BLaER1 (cell line): Measurements from ENCODE around the gene BRSK1.

ENCODE experiments used
- H3K27ac ChIP-seq: shearing (Covaris generic); formaldehyde crosslinking; 2 replicates; pipeline ENCODE4 v1.8.1; 2022
- H3K27me3 ChIP-seq: shearing (Covaris generic); formaldehyde crosslinking; 2 replicates; pipeline ENCODE4 v1.8.1; 2022
- H3K36me3 ChIP-seq: shearing (Covaris generic); formaldehyde crosslinking; 2 replicates; pipeline ENCODE4 v1.8.1; 2022
- H3K4me1 ChIP-seq: shearing (Covaris generic); formaldehyde crosslinking; 2 replicates; pipeline ENCODE4 v1.8.1; 2022
- H3K4me2 ChIP-seq: shearing (Covaris generic); formaldehyde crosslinking; 2 replicates; pipeline ENCODE4 v1.8.1; 2022
- H3K4me3 ChIP-seq: shearing (Covaris generic); formaldehyde crosslinking; 2 replicates; pipeline ENCODE4 v1.8.1; 2022
- H3K9ac ChIP-seq: shearing (Covaris generic); formaldehyde crosslinking; 2 replicates; pipeline ENCODE4 v1.8.1; 2022
- H3K9me3 ChIP-seq: shearing (Covaris generic); formaldehyde crosslinking; 2 replicates; pipeline ENCODE4 v1.8.1; 2022
- H4K20me1 ChIP-seq: shearing (Covaris generic); formaldehyde crosslinking; 2 replicates; pipeline ENCODE4 v1.8.1; 2022
- Cebpa-rat ChIP-seq: shearing (Covaris generic); IDR thresholded peaks from 2 replicates; pipeline ENCODE4 v1.8.1; 2022

BRSK1 gene

DNA sequence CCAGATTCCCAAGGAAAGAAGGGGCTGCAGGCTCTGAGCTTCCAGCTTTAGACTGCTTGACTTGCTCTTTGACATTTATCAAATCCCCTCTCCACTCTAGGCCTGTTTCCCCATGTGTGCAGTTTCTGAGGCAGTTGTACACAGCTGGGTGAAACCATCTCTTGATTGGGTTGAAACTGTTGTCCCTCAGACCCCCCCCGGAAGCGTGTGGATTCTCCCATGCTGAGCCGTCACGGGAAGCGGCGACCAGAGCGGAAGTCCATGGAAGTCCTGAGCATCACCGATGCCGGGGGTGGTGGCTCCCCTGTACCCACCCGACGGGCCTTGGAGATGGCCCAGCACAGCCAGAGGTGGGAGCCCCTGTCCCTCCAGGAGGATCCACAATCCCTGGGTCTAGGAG lies 19.7 kb downstream of the BRSK1 start:
- H3K36me3 ChIP-seq = peaks cover 67% of the 10 kb centered on the region
- 0 out of 2 replicates have a peak overlapping the region, but pooled peaks have one; percentile 1 for H3K9ac ChIP-seq
- H4K20me1 ChIP-seq = no peaks in the 10 kb centered on the region
- no peak for TF ChIP-seq Cebpa-rat
- H3K27me3 ChIP-seq = no peaks in the 10 kb centered on the region
- no peak overlapping the region for H3K4me2 ChIP-seq
- no peak overlapping the region for H3K4me3 ChIP-seq
- H3K4me1 ChIP-seq = peaks cover 27% of the 10 kb centered on the region
- no peak overlapping the region for H3K27ac ChIP-seq
- no peaks in the 10 kb centered on the region for H3K9me3 ChIP-seq

DNA sequence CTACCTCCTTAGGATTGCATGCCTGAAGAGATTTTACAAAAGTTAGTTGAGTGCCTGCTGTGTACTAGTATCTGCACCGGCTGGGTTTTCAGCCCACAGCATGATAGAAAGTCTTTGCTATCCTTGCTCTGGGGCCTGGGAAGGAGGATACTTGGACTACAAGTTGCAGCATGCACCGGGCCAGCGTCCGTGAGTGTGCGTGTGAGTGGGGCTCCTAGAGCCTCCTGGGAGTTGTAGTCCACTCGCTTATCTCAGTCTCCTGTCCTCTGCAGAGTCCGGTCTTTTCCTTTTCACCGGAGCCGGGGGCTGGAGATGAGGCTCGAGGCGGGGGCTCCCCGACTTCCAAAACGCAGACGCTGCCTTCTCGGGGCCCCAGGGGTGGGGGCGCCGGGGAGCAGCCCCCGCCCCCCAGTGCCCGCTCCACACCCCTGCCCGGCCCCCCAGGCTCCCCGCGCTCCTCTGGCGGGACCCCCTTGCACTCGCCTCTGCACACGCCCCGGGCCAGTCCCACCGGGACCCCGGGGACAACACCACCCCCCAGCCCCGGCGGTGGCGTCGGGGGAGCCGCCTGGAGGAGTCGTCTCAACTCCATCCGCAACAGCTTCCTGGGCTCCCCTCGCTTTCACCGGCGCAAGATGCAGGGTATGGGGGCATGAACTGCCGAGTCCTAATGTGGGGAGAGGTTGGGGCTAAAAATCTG lies 20.6 kb downstream of the BRSK1 start:
- Histone ChIP-seq H3K4me1 (peaks cover 29% of the 10 kb centered on the region), H3K27me3 (no peaks in the 10 kb centered on the region), H3K4me3 (no peak overlapping the region), H3K27ac (no peak overlapping the region), H3K36me3 (peaks cover 69% of the 10 kb centered on the region), H3K9me3 (no peaks in the 10 kb centered on the region), H4K20me1 (no peaks in the 10 kb centered on the region), H3K4me2 (no peak overlapping the region; the same call in 1 of the 2 replicates), H3K9ac (no peak overlapping the region)
- no peak for TF ChIP-seq Cebpa-rat

DNA sequence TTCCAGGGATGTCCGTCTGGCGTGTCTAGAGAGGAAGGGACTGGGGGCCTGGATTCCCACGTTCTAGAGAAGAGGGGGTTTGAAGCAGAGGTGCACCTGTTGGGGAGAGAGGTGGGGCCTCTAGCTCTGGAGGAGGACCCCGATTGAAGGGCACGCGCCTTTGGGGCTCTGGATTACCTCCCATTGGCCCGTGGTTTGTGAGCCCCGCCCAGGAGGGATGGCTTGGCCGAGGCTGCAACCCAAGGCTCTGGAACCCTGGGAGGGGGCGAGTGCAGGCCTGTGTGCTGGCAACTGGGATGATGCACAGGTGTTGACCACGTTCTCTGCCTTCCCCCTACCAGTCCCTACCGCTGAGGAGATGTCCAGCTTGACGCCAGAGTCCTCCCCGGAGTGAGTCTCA lies 21.2 kb downstream of the BRSK1 start:
- TF ChIP-seq Cebpa-rat = no peak
- Histone ChIP-seq H3K4me2 (no peak overlapping the region), H3K27me3 (no peaks in the 10 kb centered on the region), H3K4me3 (no peak overlapping the region), H4K20me1 (no peaks in the 10 kb centered on the region), H3K9me3 (no peaks in the 10 kb centered on the region), H3K27ac (no peak overlapping the region), H3K9ac (no peak overlapping the region), H3K36me3 (peaks cover 69% of the 10 kb centered on the region), H3K4me1 (peaks cover 34% of the 10 kb centered on the region)

DNA sequence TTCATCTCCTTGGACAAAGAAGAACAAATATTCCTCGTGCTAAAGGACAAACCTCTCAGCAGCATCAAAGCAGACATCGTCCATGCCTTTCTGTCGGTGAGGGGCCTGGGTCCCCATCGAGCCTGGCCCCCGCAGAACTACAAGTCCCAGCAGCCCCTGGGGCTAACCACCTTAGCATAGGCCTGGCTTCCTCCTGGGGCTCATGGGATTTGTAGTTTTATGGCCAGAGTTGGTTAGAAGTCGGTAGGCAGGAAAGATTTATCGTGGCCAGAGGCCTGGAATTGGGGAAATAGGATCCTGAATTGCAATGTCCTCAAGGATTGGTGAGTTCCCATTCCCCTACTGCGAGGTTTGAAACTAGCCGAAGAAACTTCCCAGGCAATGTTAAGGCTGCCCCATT lies 21.7 kb downstream of the BRSK1 start:
- no peaks in the 10 kb centered on the region for H3K9me3 ChIP-seq
- no peak overlapping the region for H3K4me3 ChIP-seq
- TF ChIP-seq Cebpa-rat = no peak
- H3K4me1 ChIP-seq = peaks cover 39% of the 10 kb centered on the region
- H3K9ac ChIP-seq = no peak overlapping the region
- no peak overlapping the region for H3K4me2 ChIP-seq
- no peaks in the 10 kb centered on the region for H4K20me1 ChIP-seq
- no peak overlapping the region for H3K27ac ChIP-seq
- H3K36me3 ChIP-seq = peaks cover 65% of the 10 kb centered on the region
- no peaks in the 10 kb centered on the region for H3K27me3 ChIP-seq

DNA sequence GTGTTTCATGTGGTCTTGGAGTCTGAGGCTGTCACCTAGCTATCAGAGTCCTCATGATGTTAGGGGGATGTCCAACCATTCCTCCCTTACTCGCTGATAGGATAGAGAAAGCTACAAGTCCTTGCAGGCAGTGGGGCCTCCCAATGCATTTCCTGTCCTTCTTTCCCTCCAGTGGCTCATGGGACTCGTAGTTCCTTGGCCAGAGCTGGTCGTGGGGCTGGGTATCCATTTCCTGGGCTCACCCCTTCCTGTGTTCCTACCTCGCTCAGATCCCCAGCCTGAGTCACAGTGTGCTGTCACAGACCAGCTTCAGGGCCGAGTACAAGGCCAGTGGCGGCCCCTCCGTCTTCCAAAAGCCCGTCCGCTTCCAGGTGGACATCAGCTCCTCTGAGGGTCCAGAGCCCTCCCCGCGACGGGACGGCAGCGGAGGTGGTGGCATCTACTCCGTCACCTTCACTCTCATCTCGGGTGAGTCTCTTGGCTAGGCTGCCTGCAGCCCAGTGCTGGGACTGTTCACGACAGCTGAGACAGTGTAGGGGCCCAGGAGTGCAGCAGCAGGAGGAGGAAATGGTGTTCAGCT lies 22.3 kb downstream of the BRSK1 start:
- Histone ChIP-seq H3K27ac (no peak overlapping the region), H3K4me3 (no peak overlapping the region), H3K4me1 (peaks cover 41% of the 10 kb centered on the region), H4K20me1 (no peaks in the 10 kb centered on the region), H3K36me3 (peaks cover 65% of the 10 kb centered on the region), H3K27me3 (no peaks in the 10 kb centered on the region), H3K4me2 (no peak overlapping the region), H3K9ac (no peak overlapping the region), H3K9me3 (no peaks in the 10 kb centered on the region)
- TF ChIP-seq Cebpa-rat = no peak

DNA sequence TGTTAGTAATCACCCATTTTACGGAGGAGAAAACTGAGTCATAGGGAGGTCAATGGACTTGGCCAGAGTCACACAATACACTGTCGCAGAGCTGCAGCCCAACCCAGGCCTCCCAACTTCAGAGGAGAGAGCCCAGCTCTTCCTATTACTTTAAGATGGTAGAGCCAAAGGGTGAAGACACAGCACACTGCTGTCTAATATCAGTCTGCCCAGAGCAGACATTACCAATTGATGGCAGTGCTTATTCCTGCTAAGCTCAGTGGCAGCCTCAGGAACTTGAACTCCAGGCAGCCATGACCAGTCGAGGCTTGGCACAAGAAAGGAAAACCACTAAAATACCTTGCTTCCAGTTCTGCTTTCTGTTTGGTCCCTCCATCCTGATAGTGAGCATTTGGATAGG lies 22.9 kb downstream of the BRSK1 start:
- H3K4me2 ChIP-seq = no peak overlapping the region
- no peak for TF ChIP-seq Cebpa-rat
- no peaks in the 10 kb centered on the region for H3K9me3 ChIP-seq
- H3K27ac ChIP-seq = no peak overlapping the region
- peaks cover 70% of the 10 kb centered on the region for H3K36me3 ChIP-seq
- no peak overlapping the region for H3K9ac ChIP-seq
- no peak overlapping the region for H3K4me3 ChIP-seq
- no peaks in the 10 kb centered on the region for H4K20me1 ChIP-seq
- H3K4me1 ChIP-seq = peaks cover 35% of the 10 kb centered on the region
- H3K27me3 ChIP-seq = no peaks in the 10 kb centered on the region

DNA sequence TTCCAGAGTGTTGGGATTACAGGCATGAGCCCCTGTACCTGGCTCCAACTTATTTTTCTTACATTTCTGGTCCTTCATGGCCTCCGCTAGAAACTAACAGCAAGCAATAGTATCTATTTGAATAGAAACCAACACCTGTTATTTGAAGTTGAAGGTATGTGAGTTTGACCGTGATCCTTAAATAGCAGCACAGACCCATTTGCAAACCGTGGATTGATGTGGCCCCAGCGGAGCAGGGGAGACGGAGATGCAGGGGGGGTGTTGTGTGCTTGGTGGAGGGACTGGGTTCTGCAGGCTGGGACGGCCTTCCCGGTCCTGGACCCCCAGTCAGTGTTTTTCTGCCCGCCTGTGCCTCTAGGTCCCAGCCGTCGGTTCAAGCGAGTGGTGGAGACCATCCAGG lies 24.5 kb downstream of the BRSK1 start:
- no peak for TF ChIP-seq Cebpa-rat
- no peaks in the 10 kb centered on the region for H3K27me3 ChIP-seq
- H3K36me3 ChIP-seq = peaks cover 70% of the 10 kb centered on the region
- H3K4me2 ChIP-seq = no peak overlapping the region
- H3K9ac ChIP-seq = no peak overlapping the region
- no peaks in the 10 kb centered on the region for H3K9me3 ChIP-seq
- no peaks in the 10 kb centered on the region for H4K20me1 ChIP-seq
- no peak overlapping the region for H3K4me3 ChIP-seq
- H3K27ac ChIP-seq = no peak overlapping the region
- H3K4me1 ChIP-seq = peaks cover 25% of the 10 kb centered on the region

DNA sequence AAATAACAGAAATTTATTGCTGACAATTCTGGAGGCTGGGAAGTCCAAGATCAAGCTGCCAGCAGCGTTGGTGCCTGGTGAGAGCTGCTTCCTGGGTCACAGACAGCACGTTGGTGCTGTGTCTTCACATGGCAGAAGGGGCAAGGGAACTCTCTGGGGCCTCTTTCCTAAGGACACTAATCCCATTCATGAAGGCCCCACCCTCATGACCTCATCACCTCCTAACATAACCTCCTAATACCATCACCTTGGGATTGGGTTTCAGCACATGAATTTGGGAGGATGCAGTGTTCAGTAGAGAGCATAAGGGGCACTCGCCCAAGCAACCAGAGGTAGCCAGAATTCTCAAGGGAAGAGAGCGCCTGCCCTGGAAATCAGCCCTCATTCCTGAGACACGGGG lies 25.7 kb downstream of the BRSK1 start:
- H3K9ac ChIP-seq = no peak overlapping the region
- H3K27me3 ChIP-seq = no peaks in the 10 kb centered on the region
- H4K20me1 ChIP-seq = no peaks in the 10 kb centered on the region
- H3K4me3 ChIP-seq = no peak overlapping the region
- no peaks in the 10 kb centered on the region for H3K9me3 ChIP-seq
- no peak overlapping the region for H3K27ac ChIP-seq
- peaks cover 59% of the 10 kb centered on the region for H3K36me3 ChIP-seq
- TF ChIP-seq Cebpa-rat = no peak
- H3K4me1 ChIP-seq = peaks cover 25% of the 10 kb centered on the region
- peak overlapping the region; percentile 27 for H3K4me2 ChIP-seq

DNA sequence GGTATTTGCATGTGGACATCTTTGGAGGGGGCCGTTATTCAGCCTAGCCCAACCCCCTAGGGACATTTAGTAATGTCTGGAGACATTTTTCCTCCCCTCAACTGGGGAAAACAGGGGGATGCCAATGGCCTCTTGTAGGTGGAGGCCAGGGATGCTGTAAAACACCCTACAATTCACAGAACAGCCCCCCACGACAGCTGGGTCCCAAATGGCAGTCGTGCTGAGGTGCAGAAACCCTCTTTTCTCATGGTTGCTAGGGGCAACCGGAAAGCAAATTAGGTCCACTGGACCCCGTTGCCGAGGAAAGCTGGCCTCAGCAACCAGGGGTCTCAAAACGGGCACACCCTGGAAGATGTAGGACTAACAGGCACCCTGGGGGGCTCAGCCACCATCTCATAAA lies 26.7 kb downstream of the BRSK1 start:
- H3K36me3 ChIP-seq = peaks cover 50% of the 10 kb centered on the region

DNA sequence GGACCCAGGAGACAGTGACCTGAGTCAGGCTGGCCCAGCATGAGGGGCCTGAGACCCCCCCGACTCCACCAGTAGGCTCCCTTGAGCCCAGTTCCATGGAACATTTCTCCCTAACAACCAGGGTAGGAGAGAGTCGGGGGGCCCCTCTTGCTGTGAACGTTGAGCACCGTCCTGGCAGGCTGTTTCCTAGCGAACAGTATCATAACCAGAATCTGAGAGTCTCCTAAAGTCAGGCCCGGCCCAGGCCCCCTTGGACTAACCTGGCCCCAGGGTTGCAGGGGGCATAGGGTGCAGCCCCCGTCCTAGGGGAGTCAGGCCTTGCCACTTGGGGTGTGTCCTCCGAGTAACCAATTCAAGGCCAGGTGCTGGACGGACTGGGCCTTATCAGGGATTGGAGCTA lies 27.6 kb downstream of the BRSK1 start:
- no peak overlapping the region for H3K9ac ChIP-seq

More for the DNA sequence above, 26.7 kb downstream of the BRSK1 start:
- Histone ChIP-seq H3K4me2 (peak overlapping the region; percentile 27), H3K9me3 (no peaks in the 10 kb centered on the region), H3K27me3 (no peaks in the 10 kb centered on the region), H3K9ac (no peak overlapping the region), H3K4me3 (no peak overlapping the region), H3K27ac (no peak overlapping the region), H3K4me1 (peaks cover 21% of the 10 kb centered on the region), H4K20me1 (no peaks in the 10 kb centered on the region)
- TF ChIP-seq Cebpa-rat = no peak

DNA sequence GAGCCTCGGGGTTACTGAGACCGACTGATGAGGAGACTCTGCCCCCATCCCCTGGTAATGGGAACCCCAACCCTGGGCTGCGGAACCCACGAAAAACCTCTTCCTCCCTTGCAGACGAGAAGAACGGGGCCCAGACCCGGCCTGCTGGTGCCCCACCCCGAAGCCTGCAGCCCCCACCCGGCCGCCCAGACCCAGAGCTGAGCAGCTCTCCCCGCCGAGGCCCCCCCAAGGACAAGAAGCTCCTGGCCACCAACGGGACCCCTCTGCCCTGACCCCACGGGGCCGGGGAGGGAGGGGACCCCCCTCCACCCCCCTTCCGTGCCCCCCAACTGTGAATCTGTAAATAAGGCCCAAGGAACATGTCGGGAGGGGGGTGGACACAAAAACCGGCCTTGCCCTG lies 28.0 kb downstream of the BRSK1 start:
- H3K27me3 ChIP-seq = no peaks in the 10 kb centered on the region
- H3K9ac ChIP-seq = no peak overlapping the region
- no peak overlapping the region for H3K27ac ChIP-seq
- H3K4me2 ChIP-seq = no peak overlapping the region
- peaks cover 15% of the 10 kb centered on the region for H3K4me1 ChIP-seq
- peaks cover 38% of the 10 kb centered on the region for H3K36me3 ChIP-seq
- H3K9me3 ChIP-seq = no peaks in the 10 kb centered on the region
- no peaks in the 10 kb centered on the region for H4K20me1 ChIP-seq
- no peak for TF ChIP-seq Cebpa-rat
- no peak overlapping the region for H3K4me3 ChIP-seq

More for the DNA sequence above, 27.6 kb downstream of the BRSK1 start:
- H3K9me3 ChIP-seq = no peaks in the 10 kb centered on the region
- no peaks in the 10 kb centered on the region for H3K27me3 ChIP-seq
- H3K4me1 ChIP-seq = peaks cover 15% of the 10 kb centered on the region
- H3K4me2 ChIP-seq = no peak overlapping the region
- peaks cover 42% of the 10 kb centered on the region for H3K36me3 ChIP-seq
- H4K20me1 ChIP-seq = no peaks in the 10 kb centered on the region
- H3K4me3 ChIP-seq = no peak overlapping the region
- TF ChIP-seq Cebpa-rat = no peak
- no peak overlapping the region for H3K27ac ChIP-seq
